ENCODE data around the gene TENT4B. TPM values are rescaled to one million over a fixed set of nuclear protein-coding genes. Genes with fewer than 3 reads are reported as not detected.

Gene TENT4B
- total RNA-seq, 1 donor from 2014 or later: 8.4 TPM

DNA sequence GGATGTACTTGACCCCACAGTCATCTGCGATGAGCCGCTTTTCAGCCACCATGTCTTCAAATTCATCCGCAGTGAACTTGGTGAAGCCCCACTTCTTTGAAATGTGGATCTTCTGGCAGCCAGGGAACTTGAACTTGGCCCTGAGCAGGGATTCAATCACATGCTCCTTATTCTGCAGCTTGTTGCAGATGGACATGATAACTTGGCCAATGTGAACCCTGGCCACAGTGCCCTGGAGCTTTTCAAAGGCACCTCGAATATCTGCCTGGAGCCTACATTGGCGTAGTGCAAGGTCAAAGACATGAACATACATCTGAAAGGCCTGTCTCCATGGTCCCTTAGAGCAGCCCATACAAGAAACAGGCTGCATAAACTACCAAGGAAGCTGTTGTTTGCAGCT is 1.8 kb upstream of the TENT4B start:
- H3K4me1 Mint-ChIP-seq (ENCODE audit: low read depth): peaks cover 28% of the 10 kb centered on the region
- H3K36me3 Mint-ChIP-seq (ENCODE audit: low read depth): no peaks in the 10 kb centered on the region
- H3K4me3 Mint-ChIP-seq (ENCODE audit: unreplicated experiment): no peak overlapping the region
- H3K27me3 Mint-ChIP-seq (ENCODE audit: low read depth): no peaks in the 10 kb centered on the region
- no peak overlapping the region for H3K27ac Mint-ChIP-seq (ENCODE audit: unreplicated experiment)
- TF ChIP-seq, protein P1, sequence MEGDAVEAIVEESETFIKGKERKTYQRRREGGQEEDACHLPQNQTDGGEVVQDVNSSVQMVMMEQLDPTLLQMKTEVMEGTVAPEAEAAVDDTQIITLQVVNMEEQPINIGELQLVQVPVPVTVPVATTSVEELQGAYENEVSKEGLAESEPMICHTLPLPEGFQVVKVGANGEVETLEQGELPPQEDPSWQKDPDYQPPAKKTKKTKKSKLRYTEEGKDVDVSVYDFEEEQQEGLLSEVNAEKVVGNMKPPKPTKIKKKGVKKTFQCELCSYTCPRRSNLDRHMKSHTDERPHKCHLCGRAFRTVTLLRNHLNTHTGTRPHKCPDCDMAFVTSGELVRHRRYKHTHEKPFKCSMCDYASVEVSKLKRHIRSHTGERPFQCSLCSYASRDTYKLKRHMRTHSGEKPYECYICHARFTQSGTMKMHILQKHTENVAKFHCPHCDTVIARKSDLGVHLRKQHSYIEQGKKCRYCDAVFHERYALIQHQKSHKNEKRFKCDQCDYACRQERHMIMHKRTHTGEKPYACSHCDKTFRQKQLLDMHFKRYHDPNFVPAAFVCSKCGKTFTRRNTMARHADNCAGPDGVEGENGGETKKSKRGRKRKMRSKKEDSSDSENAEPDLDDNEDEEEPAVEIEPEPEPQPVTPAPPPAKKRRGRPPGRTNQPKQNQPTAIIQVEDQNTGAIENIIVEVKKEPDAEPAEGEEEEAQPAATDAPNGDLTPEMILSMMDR (IDR thresholded peaks at IDR 0.05): no peak
- DNase-seq (ENCODE audit: low spot score): no peak
- H3K9me3 Mint-ChIP-seq (ENCODE audit: low read depth): no peaks in the 10 kb centered on the region

GRCh38 chr16:50151756-50152155 is 1.4 kb upstream of the TENT4B start:
- H3K27me3 Mint-ChIP-seq (ENCODE audit: low read depth): no peaks in the 10 kb centered on the region
- DNase-seq (ENCODE audit: low spot score): no peak
- H3K27ac Mint-ChIP-seq (ENCODE audit: unreplicated experiment): peak overlapping the region; percentile 78
- TF ChIP-seq, protein P1 (IDR thresholded peaks at IDR 0.05): no peak
- no peaks in the 10 kb centered on the region for H3K9me3 Mint-ChIP-seq (ENCODE audit: low read depth)
- no peaks in the 10 kb centered on the region for H3K36me3 Mint-ChIP-seq (ENCODE audit: low read depth)
- H3K4me1 Mint-ChIP-seq (ENCODE audit: low read depth): peaks cover 28% of the 10 kb centered on the region
- peak overlapping the region; percentile 73 for H3K4me3 Mint-ChIP-seq (ENCODE audit: unreplicated experiment)

- peak overlapping the region; percentile 73 for H3K4me3 Mint-ChIP-seq (ENCODE audit: unreplicated experiment)
- no peaks in the 10 kb centered on the region for H3K9me3 Mint-ChIP-seq (ENCODE audit: low read depth)
- DNase-seq (ENCODE audit: low spot score): no peak
- peaks cover 32% of the 10 kb centered on the region for H3K4me1 Mint-ChIP-seq (ENCODE audit: low read depth)
- H3K27me3 Mint-ChIP-seq (ENCODE audit: low read depth): no peaks in the 10 kb centered on the region
- no peaks in the 10 kb centered on the region for H3K36me3 Mint-ChIP-seq (ENCODE audit: low read depth)
- TF ChIP-seq, protein P1 (IDR thresholded peaks at IDR 0.05): peak; percentile 37
- H3K27ac Mint-ChIP-seq (ENCODE audit: unreplicated experiment): peak overlapping the region; percentile 87
These were observed 727 bp upstream of the TENT4B start for GRCh38 chr16:50152351-50152806.

- DNase-seq (ENCODE audit: low spot score): no peak
- no peaks in the 10 kb centered on the region for H3K27me3 Mint-ChIP-seq (ENCODE audit: low read depth)
- peak overlapping the region; percentile 69 for H3K27ac Mint-ChIP-seq (ENCODE audit: unreplicated experiment)
- H3K36me3 Mint-ChIP-seq (ENCODE audit: low read depth): no peaks in the 10 kb centered on the region
- peak overlapping the region; percentile 78 for H3K4me3 Mint-ChIP-seq (ENCODE audit: unreplicated experiment)
- peaks cover 37% of the 10 kb centered on the region for H3K4me1 Mint-ChIP-seq (ENCODE audit: low read depth)
- H3K9me3 Mint-ChIP-seq (ENCODE audit: low read depth): no peaks in the 10 kb centered on the region
- TF ChIP-seq, protein P1 (IDR thresholded peaks at IDR 0.05): peak; percentile 23
These were observed 702 bp downstream of the TENT4B start for GRCh38 chr16:50153596-50154419.

- H3K9me3 Mint-ChIP-seq (ENCODE audit: low read depth): no peaks in the 10 kb centered on the region
- peak overlapping the region; percentile 78 for H3K4me3 Mint-ChIP-seq (ENCODE audit: unreplicated experiment)
- DNase-seq (ENCODE audit: low spot score): no peak
- H3K27ac Mint-ChIP-seq (ENCODE audit: unreplicated experiment): peak overlapping the region; percentile 67
- H3K4me1 Mint-ChIP-seq (ENCODE audit: low read depth): peaks cover 38% of the 10 kb centered on the region
- no peaks in the 10 kb centered on the region for H3K36me3 Mint-ChIP-seq (ENCODE audit: low read depth)
- TF ChIP-seq, protein P1 (IDR thresholded peaks at IDR 0.05): no peak
- no peaks in the 10 kb centered on the region for H3K27me3 Mint-ChIP-seq (ENCODE audit: low read depth)
These were observed 1.4 kb downstream of the TENT4B start for GRCh38 chr16:50154420-50154950.

Measured in chondrocyte (in vitro differentiated cells).